Left lung (tissue), 10 donors: ENCODE measurements around the gene IDI2. TPM values are rescaled to one million over a fixed set of nuclear protein-coding genes. Genes with fewer than 3 reads are reported as not detected.
A peak's percentile ranks its signal among the peaks of the same experiment; 100 is the strongest.

ENCODE experiments used
- ATAC-seq: fragments of 200-7000 bp; cut with Tn5 transposase; one replicate; pipeline ENCODE4 v1.9.1; 2020; ENCODE audit warnings: moderate library complexity
- DNase-seq, 4 donors: peaks; one replicate each; pipeline ENCODE4 v3.0.0-alpha.2; 2013 to 2020
- H3K27ac ChIP-seq, 2 donors: fragments of 200-600 bp; sonication (generic) in 1 of 2; one replicate each; pipeline versions ENCODE4 v1.5.0 to v1.8.0; 2020 to 2021
- H3K27me3 ChIP-seq, 2 donors: fragments of 200-600 bp; sonication (generic) in 1 of 2; one replicate each; pipeline versions ENCODE4 v1.5.0 to v1.8.0; 2020 to 2021
- H3K36me3 ChIP-seq, 2 donors: fragments of 200-600 bp; sonication (generic) in 1 of 2; one replicate each; pipeline versions ENCODE4 v1.5.0 to v1.8.0; 2020 to 2021
- H3K4me1 ChIP-seq, 2 donors: fragments of 200-600 bp; one replicate each; pipeline ENCODE4 v1.8.0; 2021
- H3K4me3 ChIP-seq, 2 donors: fragments of 200-600 bp; sonication (generic) in 1 of 2; one replicate each; pipeline versions ENCODE4 v1.5.0 to v1.8.0; 2020 to 2021; ENCODE audit warnings: mild to moderate bottlenecking in 1 of 2
- H3K9me3 ChIP-seq, 2 donors: fragments of 200-600 bp; sonication (generic) in 1 of 2; one replicate each; pipeline versions ENCODE4 v1.5.0 to v1.8.0; 2020 to 2021
- intact Hi-C, 2 donors: fragments of 100-400 bp; cut with DNase I; formaldehyde crosslinking; loops; one replicate each; pipeline versions ENCODE4 v1.11.2 to v1.14.2; 2022
- polyA plus RNA-seq, 6 donors: library from polyadenylated mRNA; unstranded; fragments of 120-200 nt; gene quantifications; one replicate each; pipeline ENCODE4 v1.2.1, GENCODE V29; 2013; ENCODE audit not compliant: insufficient read length in 6 of 6
- total RNA-seq, 2 donors: library from RNA; stranded (reverse); fragmentation: NEBNext Ultra II Directional; extraction: Animal tissue kit (Norgen Biotek cat#: 25700); gene quantifications; one replicate each; pipeline ENCODE4 v1.2.1, GENCODE V29; 2021
- TF ChIP-seq, protein P1 (sequence below), 2 donors: fragments of 200-600 bp; sonication (generic) in 1 of 2; IDR thresholded peaks; one replicate each; pipeline versions ENCODE4 v1.5.0 to v1.8.0; 2021; ENCODE audit warnings: antibody characterized with exemption in 2 of 2
- donor health status: DM: no; HTN: yes; CAD: no.
- donor health status: DM: no; HTN: no; CAD: no.

Gene IDI2
- total and polyA plus RNA-seq, 8 donors: 0.17 to 0.24 (median 0.17) TPM; not detected in 5

DNA sequence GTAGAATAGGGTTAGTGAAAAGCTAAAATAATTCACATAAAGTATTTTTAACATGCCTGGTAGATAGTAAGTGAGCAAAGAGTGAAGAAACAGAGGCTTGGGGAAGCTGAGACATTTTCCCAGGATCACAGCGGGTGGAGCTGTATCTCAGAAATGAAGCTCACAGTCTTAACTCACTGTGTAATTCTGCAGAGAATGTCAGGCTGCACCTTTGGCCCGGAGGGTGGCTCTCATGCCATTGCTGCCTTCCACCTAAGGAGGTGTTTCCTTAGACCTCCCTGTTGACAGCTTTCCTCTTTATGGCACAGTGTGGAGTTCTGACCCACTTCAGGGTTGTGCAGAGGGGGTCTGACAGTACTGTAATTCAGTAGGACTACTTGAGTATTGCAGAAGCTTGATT, 40.3 kb downstream of the IDI2 start:
- Histone ChIP-seq H3K36me3 (peaks cover 0 to 2% of the 10 kb centered on the region in 2 donors), H3K4me3 (no peak overlapping the region), H3K4me1 (peaks cover 7 to 34% of the 10 kb centered on the region in 2 donors), H3K27ac (peak overlapping the region; percentile 20 to 91), H3K27me3 (no peaks in the 10 kb centered on the region), H3K9me3 (peaks cover 2 to 11% of the 10 kb centered on the region in 2 donors)
- ATAC-seq (no peak), DNase-seq (no peak)
- TF ChIP-seq, protein P1, sequence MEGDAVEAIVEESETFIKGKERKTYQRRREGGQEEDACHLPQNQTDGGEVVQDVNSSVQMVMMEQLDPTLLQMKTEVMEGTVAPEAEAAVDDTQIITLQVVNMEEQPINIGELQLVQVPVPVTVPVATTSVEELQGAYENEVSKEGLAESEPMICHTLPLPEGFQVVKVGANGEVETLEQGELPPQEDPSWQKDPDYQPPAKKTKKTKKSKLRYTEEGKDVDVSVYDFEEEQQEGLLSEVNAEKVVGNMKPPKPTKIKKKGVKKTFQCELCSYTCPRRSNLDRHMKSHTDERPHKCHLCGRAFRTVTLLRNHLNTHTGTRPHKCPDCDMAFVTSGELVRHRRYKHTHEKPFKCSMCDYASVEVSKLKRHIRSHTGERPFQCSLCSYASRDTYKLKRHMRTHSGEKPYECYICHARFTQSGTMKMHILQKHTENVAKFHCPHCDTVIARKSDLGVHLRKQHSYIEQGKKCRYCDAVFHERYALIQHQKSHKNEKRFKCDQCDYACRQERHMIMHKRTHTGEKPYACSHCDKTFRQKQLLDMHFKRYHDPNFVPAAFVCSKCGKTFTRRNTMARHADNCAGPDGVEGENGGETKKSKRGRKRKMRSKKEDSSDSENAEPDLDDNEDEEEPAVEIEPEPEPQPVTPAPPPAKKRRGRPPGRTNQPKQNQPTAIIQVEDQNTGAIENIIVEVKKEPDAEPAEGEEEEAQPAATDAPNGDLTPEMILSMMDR (IDR thresholded peaks at IDR 0.05): no peak
- intact Hi-C loops: no loop called here

DNA sequence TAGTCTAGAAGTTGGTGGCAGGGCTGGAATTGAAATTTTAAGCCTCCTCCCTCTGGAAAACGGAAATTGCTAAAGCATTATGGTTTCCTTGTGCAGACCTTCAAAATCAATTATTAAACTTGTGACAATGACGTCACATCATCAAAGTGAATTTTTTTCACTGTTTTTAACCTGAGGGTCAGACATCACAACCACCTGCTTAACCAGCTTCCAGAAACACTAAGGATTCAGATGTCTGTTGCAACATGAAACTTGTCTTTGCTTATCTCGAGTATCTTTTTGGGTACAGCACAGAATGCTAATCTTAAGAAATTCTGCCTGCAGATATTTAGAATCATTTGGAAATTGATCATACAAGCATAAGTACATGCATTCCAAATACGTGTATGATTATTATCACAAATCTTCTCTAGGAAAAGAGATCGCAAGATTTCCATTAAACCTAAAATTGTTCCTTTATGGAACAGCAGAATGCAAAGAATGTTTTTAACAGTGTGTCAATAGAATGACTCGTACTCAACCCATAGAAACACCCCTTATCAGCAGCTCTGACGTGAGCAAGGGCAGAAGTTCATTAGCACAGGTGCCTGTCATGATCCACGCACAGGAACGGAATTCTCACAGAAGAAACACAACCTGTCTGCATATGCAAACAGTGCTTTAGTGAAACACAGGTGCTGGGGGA, 41.5 kb downstream of the IDI2 start:
- Histone ChIP-seq H3K27ac (peak overlapping the region; percentile 43 to 91), H3K4me3 (no peak overlapping the region), H3K36me3 (no peaks in the 10 kb centered on the region), H3K27me3 (no peaks in the 10 kb centered on the region), H3K9me3 (peaks cover 7 to 23% of the 10 kb centered on the region in 2 donors), H3K4me1 (peaks cover 4 to 23% of the 10 kb centered on the region in 2 donors)
- DNase-seq (peak in 2 of 4 donors; percentile 50 to 64), ATAC-seq (peak; percentile 29)
- TF ChIP-seq, protein P1 (IDR thresholded peaks at IDR 0.05): no peak
- intact Hi-C loops: no loop called here

DNA sequence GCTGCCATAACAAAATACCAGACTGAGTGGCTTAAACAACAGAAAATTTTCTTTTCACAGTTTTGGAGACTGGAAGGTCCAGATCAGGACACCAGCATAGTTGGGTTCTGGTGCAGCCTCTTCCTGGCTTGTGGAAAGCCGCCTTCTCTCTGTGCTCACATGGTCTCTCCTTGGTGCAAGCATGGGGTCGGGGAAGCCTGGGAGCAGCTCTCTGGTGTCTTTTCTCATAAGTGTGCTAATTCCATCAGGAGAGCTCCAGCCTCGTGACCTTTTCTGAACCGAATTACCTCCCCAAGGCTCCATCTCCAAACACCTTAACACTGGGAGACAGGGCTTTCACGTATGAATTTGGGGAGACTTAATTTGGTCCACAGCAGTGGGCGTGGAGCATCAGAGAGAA, 42.3 kb downstream of the IDI2 start:
- ATAC-seq (no peak), DNase-seq (no peak)
- H3K9me3 ChIP-seq: peaks cover 7 to 30% of the 10 kb centered on the region in 2 donors
- intact Hi-C loops: no loop called here
- no peaks in the 10 kb centered on the region for H3K36me3 ChIP-seq
- no peaks in the 10 kb centered on the region for H3K27me3 ChIP-seq
- H3K4me1 ChIP-seq: peaks cover 0 to 20% of the 10 kb centered on the region in 2 donors
- TF ChIP-seq, protein P1 (IDR thresholded peaks at IDR 0.05): no peak
- H3K4me3 ChIP-seq: no peak overlapping the region
- peak overlapping the region in 1 of 2 donors; percentile 40 for H3K27ac ChIP-seq

DNA sequence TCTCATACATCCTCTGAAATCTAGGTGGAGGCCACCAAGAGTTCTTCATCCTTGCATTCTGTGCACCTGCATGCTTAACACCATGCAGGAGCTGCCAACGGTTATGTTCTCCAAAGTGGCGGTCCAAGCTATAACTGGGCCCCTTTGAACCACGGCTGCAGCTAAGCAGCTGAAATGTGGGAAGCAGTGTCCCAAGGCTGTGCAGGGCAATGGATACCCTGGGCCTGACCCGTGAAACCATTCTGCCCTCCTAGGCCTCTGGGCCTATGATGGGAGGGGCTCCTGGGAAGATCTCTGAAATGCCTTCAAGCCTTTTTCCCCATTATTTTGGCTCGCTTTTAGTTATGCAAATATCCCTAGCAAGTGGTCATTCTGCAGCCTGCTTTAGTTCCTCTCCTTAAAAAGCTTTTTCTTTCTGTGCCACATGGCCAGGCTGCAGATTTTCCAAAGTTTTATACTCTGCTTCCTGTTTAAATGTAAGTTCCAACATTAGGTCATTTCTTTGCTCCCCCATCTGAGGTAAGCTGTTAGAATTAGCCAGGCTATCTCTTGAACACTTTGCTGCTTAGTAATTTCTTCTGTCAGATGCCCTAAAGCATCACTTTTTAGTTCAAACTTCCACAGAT, 45.1 kb downstream of the IDI2 start:
- Histone ChIP-seq H3K27me3 (no peaks in the 10 kb centered on the region), H3K4me1 (peaks cover 0 to under 1% of the 10 kb centered on the region in 2 donors), H3K4me3 (no peak overlapping the region), H3K27ac (no peak overlapping the region), H3K9me3 (peaks cover 7 to 40% of the 10 kb centered on the region in 2 donors), H3K36me3 (no peaks in the 10 kb centered on the region)
- ATAC-seq (no peak), DNase-seq (no peak)
- TF ChIP-seq, protein P1 (IDR thresholded peaks at IDR 0.05): no peak
- intact Hi-C loops: no loop called here

DNA sequence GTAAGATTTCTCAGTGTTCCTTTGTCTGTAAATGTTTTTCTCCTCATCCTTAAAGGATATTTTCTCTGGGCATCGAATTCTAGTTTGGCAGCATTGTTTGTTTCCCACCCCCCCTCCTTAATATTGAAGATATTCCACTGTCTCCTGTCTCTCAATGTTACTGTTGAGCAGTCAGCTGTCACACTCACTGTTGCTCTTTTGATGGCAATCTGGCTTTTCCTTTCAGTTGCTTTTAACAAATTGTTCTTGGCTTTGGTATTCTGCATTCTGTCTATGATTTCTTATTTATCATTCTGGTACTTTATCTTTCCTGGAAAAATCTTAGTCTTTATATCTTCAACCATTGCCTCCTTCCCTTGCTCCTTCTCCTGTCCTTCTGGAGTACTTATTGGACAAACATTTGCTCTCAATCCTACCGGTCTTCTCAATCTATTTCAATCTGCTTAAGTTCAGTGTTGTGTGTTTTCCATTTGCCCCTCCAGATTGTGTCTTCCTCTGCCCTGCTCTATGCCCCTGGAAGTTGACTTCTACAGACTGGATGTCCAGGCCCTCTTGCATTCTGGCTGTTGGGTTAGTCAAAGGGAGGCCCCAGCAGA, 46.7 kb downstream of the IDI2 start:
- ATAC-seq (no peak), DNase-seq (no peak)
- H3K27ac ChIP-seq: no peak overlapping the region
- peaks cover 7 to 40% of the 10 kb centered on the region in 2 donors for H3K9me3 ChIP-seq
- TF ChIP-seq, protein P1 (IDR thresholded peaks at IDR 0.05): no peak
- intact Hi-C loops: no loop called here
- no peaks in the 10 kb centered on the region for H3K4me1 ChIP-seq
- no peak overlapping the region for H3K4me3 ChIP-seq
- no peaks in the 10 kb centered on the region for H3K27me3 ChIP-seq
- no peaks in the 10 kb centered on the region for H3K36me3 ChIP-seq
